ENCODE data around the gene FAM219B.

DNA sequence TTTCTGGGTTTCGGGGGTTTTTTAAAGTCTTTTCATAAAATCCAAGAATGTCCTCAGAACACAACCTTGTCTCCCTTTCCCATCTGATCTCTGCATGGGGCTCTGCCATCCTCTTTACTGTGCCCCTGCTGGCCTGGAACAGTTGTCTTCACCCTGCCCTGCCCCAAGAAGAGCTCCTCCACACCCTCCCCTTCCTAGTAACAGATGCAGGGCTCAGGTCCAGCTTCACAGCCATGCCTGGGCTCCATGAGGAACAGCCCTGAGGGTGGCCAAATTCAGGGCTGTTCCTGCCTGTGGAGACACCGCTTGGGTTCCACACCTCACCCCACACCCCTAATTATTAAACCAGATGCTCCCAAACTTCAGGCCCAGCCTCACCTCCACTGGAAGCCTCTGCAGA lies 50.8 kb downstream of the FAM219B start:
- TF ChIP-seq, protein P1, sequence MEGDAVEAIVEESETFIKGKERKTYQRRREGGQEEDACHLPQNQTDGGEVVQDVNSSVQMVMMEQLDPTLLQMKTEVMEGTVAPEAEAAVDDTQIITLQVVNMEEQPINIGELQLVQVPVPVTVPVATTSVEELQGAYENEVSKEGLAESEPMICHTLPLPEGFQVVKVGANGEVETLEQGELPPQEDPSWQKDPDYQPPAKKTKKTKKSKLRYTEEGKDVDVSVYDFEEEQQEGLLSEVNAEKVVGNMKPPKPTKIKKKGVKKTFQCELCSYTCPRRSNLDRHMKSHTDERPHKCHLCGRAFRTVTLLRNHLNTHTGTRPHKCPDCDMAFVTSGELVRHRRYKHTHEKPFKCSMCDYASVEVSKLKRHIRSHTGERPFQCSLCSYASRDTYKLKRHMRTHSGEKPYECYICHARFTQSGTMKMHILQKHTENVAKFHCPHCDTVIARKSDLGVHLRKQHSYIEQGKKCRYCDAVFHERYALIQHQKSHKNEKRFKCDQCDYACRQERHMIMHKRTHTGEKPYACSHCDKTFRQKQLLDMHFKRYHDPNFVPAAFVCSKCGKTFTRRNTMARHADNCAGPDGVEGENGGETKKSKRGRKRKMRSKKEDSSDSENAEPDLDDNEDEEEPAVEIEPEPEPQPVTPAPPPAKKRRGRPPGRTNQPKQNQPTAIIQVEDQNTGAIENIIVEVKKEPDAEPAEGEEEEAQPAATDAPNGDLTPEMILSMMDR (IDR thresholded peaks at IDR 0.05), result no peak
- TF ChIP-seq POLR2A (IDR thresholded peaks at IDR 0.05), result no peak

Data from uterus (tissue), 2 donors.